Heart right ventricle (tissue), 16 donors: ENCODE data around the gene CPTP. TPM values are rescaled to one million over a fixed set of nuclear protein-coding genes. Genes with fewer than 3 reads are reported as not detected.

Experiments used
- ATAC-seq, 8 donors: fragments of 200-7000 bp; cut with Tn5 transposase; one replicate each; pipeline ENCODE4 v1.9.1; 2020; ENCODE audit warnings: mild to moderate bottlenecking in 8 of 8, moderate library complexity in 8 of 8, moderate number of reproducible peaks in 1 of 8
- DNase-seq, 2 donors: peaks; one replicate each; pipeline ENCODE4 v3.0.0-alpha.2; 2020
- H3K27ac ChIP-seq, 10 donors: fragments of 200-600 bp; sonication (generic) in 2 of 10; one replicate each; pipeline versions ENCODE4 v1.5.0 to v1.8.0; 2020 to 2022; ENCODE audit warnings: mild to moderate bottlenecking in 3 of 10
- H3K27me3 ChIP-seq, 7 donors: fragments of 200-600 bp; one replicate each; pipeline ENCODE4 v1.8.0; 2021 to 2022; ENCODE audit warnings: mild to moderate bottlenecking in 2 of 7
- H3K36me3 ChIP-seq, 9 donors: fragments of 200-600 bp; sonication (generic) in 1 of 9; one replicate each; pipeline versions ENCODE4 v1.5.0 to v1.8.0; 2020 to 2022; ENCODE audit warnings: mild to moderate bottlenecking in 2 of 9
- H3K4me1 ChIP-seq, 9 donors: fragments of 200-600 bp; sonication (generic) in 1 of 9; one replicate each; pipeline versions ENCODE4 v1.5.0 to v1.8.0; 2020 to 2022; ENCODE audit warnings: mild to moderate bottlenecking in 4 of 9
- H3K4me3 ChIP-seq, 10 donors: fragments of 200-600 bp; sonication (generic) in 2 of 10; one replicate each; pipeline versions ENCODE4 v1.5.0 to v1.8.0; 2020 to 2022; ENCODE audit warnings: mild to moderate bottlenecking in 7 of 10, moderate library complexity in 2 of 10
- H3K9me3 ChIP-seq, 11 donors: fragments of 200-600 bp in 10 of 11; sonication (generic) in 2 of 11; one replicate each; pipeline versions ENCODE4 v1.5.0 to v1.8.0; 2013 to 2022; ENCODE audit warnings: mild to moderate bottlenecking in 2 of 11, control low read depth in 1 of 11, moderate library complexity in 1 of 11
- CTCF ChIP-seq, 9 donors: fragments of 200-600 bp; sonication (generic) in 2 of 9; IDR thresholded peaks; one replicate each; pipeline versions ENCODE4 v1.5.0 to v1.8.0; 2021 to 2022; ENCODE audit warnings: antibody characterized with exemption in 9 of 9, mild to moderate bottlenecking in 5 of 9, moderate library complexity in 1 of 9
- WGBS, 2 donors: extraction: QIAGEN DNeasy Blood & Tissue Kit; methylation state at CpG; one replicate each; pipeline ENCODE4 v1.1.7; 2013; ENCODE audit warnings: inconsistent platforms in 1 of 2; 5-methylcytosine and 5-hydroxymethylcytosine counted together
- intact Hi-C, 10 donors: fragments of 100-400 bp; cut with DNase I; formaldehyde crosslinking; loops; one replicate each; pipeline versions ENCODE4 v1.11.1 to v1.14.2; 2022
- polyA plus RNA-seq, 2 donors: library from polyadenylated mRNA; stranded (reverse); fragments of 200-250 nt; gene quantifications; one replicate each; pipeline ENCODE4 v1.2.3, GENCODE V29; 2013
- total RNA-seq, 10 donors: library from RNA; stranded (reverse); fragmentation: NEBNext Ultra II Directional in 3 of 10; extraction: Animal tissue kit (Norgen Biotek cat#: 25700) in 3 of 10; gene quantifications; one replicate each; pipeline versions ENCODE4 v1.2.1 to v1.2.4, GENCODE V29; 2021 to 2023
- donor health status: Arrhythmogenic right ventricular cardiomyopathy.
- donor health status: ischemic (EF 13 %, LVEDD 7.1; RV severe dilation, severe dysfunction).
- donor health status: healthy with polysubstance abuse.
- donor health status: DM: no; HTN: yes; CAD: no.
- donor health status: DM: no; HTN: no; CAD: no.
- donor health status: ischemic (EF 25% LVEDD 6.9; RV normal size, moderate dysfunction).
- donor health status: ischemic (EF 25% LVEDD 5.7; RV mildly dilated, moderate dysfunction).
- donor health status: healthy.
- donor health status: DM: yes; HTN: yes; CAD: no.
- donor health status: Ischemic cardiomyopathy.
- donor health status: ischemic (EF 35%, LVEDD 5.7; RV mildly dilated, moderate dysfunction).
- donor health status: nonischemic (EF 11% LVEDD 7.7; RV severe dilation, severe dysfunction).
- donor health status: DM: yes; HTN: yes; CAD: no.
- donor health status: PGD.
- donor health status: ischemic (EF 29% LVEDD 5.4; RV normal size, mild dysfunction).
- donor health status: nonischemic (EF 23%, LVEDD 6.1; RV moderate dilation, normal function).

CPTP gene
- total and polyA plus RNA-seq, 12 donors = 49.4 to 222 (median 65.4) TPM

DNA sequence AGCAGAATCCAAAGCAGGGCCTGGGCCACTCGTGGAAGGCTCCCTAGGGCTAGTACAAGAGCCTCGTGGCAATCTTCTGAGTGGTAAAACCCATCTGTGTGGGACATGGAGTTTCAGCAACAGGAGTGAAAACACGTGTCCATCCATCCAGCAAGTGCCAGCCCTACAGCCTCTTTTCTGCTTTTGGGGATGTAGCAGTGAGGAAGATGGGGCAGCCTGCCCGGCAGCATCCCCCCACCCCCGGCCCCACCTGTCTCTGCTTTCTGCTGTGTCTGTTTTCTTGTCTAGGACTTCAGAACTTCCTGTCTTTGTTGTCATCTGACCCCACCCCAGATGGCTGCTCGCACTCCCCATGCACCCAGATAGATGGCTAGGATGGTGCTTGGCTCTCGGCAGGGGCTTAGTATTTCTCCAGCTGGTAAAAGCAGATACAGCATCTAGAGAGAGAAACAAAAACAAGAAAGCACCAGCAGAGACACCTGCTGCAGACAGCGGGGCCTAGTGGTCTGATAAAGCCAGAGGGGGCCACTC lies 1.5 kb downstream of the CPTP start:
- DNase-seq = no peak
- Histone ChIP-seq H3K27me3 (no peaks in the 10 kb centered on the region), H3K27ac (peak overlapping the region; percentile 90 to 99 (median 94)), H3K36me3 (peaks cover 0 to 37% (median 16%) of the 10 kb centered on the region in 9 donors), H3K4me3 (peak overlapping the region in 9 of 10 donors; percentile 80 to 100 (median 99)), H3K9me3 (no peaks in the 10 kb centered on the region), H3K4me1 (peaks cover 19 to 79% (median 54%) of the 10 kb centered on the region in 9 donors)
- no peak for TF ChIP-seq CTCF (IDR thresholded peaks at IDR 0.05)
- intact Hi-C loops = no loop called here
- WGBS, 2 donors = 42 to 43% methylated on average over 8 of the region's 8 CpGs
- ATAC-seq = no peak

DNA sequence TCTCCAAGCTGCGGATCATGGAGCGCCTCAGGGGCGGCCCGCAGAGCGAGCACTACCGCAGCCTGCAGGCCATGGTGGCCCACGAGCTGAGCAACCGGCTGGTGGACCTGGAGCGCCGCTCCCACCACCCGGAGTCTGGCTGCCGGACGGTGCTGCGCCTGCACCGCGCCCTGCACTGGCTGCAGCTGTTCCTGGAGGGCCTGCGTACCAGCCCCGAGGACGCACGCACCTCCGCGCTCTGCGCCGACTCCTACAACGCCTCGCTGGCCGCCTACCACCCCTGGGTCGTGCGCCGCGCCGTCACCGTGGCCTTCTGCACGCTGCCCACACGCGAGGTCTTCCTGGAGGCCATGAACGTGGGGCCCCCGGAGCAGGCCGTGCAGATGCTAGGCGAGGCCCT lies 2.7 kb downstream of the CPTP start:
- TF ChIP-seq CTCF (IDR thresholded peaks at IDR 0.05) = no peak
- Histone ChIP-seq H3K36me3 (peaks cover 0 to 32% (median 16%) of the 10 kb centered on the region in 9 donors), H3K27ac (no peak overlapping the region), H3K9me3 (no peaks in the 10 kb centered on the region), H3K4me1 (peaks cover 19 to 73% (median 46%) of the 10 kb centered on the region in 9 donors), H3K4me3 (no peak overlapping the region), H3K27me3 (no peaks in the 10 kb centered on the region)
- ATAC-seq (no peak), DNase-seq (no peak)
- intact Hi-C loops = no loop called here
- 92 to 93% methylated on average over 40 of the region's 40 CpGs for WGBS, 2 donors

GRCh38 chr1:1328254-1328653 lies 3.7 kb downstream of the CPTP start:
- no peaks in the 10 kb centered on the region for H3K27me3 ChIP-seq
- TF ChIP-seq CTCF (IDR thresholded peaks at IDR 0.05) = no peak
- no peak for ATAC-seq
- H3K4me3 ChIP-seq = no peak overlapping the region
- intact Hi-C loops = no loop called here
- peaks cover 0 to 32% (median 16%) of the 10 kb centered on the region in 9 donors for H3K36me3 ChIP-seq
- H3K4me1 ChIP-seq = peaks cover 19 to 65% (median 39%) of the 10 kb centered on the region in 9 donors
- 76 to 80% methylated on average over 14 to 15 of the region's 15 CpGs for WGBS, 2 donors
- no peaks in the 10 kb centered on the region for H3K9me3 ChIP-seq
- no peak overlapping the region for H3K27ac ChIP-seq
- no peak for DNase-seq

GRCh38 chr1:1329304-1330210 lies 5.0 kb downstream of the CPTP start:
- no peak for TF ChIP-seq CTCF (IDR thresholded peaks at IDR 0.05)
- WGBS, 2 donors = 89 to 91% methylated on average over 58 of the region's 58 CpGs
- ATAC-seq = no peak
- intact Hi-C loops = no loop called here
- H3K27me3 ChIP-seq = no peaks in the 10 kb centered on the region
- H3K36me3 ChIP-seq = peaks cover 0 to 35% (median 16%) of the 10 kb centered on the region in 9 donors
- H3K9me3 ChIP-seq = no peaks in the 10 kb centered on the region
- no peak for DNase-seq
- no peak overlapping the region for H3K4me3 ChIP-seq
- H3K4me1 ChIP-seq = peaks cover 19 to 61% (median 36%) of the 10 kb centered on the region in 9 donors
- H3K27ac ChIP-seq = no peak overlapping the region
